NOMO-1 (cell line): ENCODE results near the gene CLOCK.
"Not testable (repeated sequence)": the region's sequence is repeated elsewhere in the genome, so short reads cannot be mapped to it uniquely, and the experiment has no call there.

Source experiments
- DNase-seq, 2 experiments: peaks; one replicate each; lab custom pipeline; 2025; ENCODE audit not compliant: unreplicated experiment in 2 of 2; lab: John Stamatoyannopoulos, UW

Gene CLOCK

GRCh38 chr4:55546756-55547465, at the start of gene CLOCK:
Gene CLOCK (minus strand): TSS chr4:55546909. CDS start chr4:55482785, 64,124 bp downstream.
- peak; percentile 72 to 83 for DNase-seq

GRCh38 chr4:55592014-55592413, 45.3 kb upstream of the CLOCK start, which contains the start of gene PDCL2:
Gene PDCL2 (minus strand): TSS chr4:55592245. CDS start chr4:55592109, 136 bp downstream.
- DNase-seq, result no peak

- DNase-seq, result no peak
These were observed 41.5 kb upstream of the CLOCK start for GRCh38 chr4:55588160-55588559.

- not testable (repeated sequence) for DNase-seq
These were observed 36.1 kb upstream of the CLOCK start for GRCh38 chr4:55582773-55583172.

- peak in 1 of 2 experiments; percentile 59 for DNase-seq
These were observed 31.8 kb upstream of the CLOCK start for GRCh38 chr4:55578341-55579010.

- no peak for DNase-seq
These were observed 28.8 kb upstream of the CLOCK start for GRCh38 chr4:55575513-55575912.

GRCh38 chr4:55574252-55574651, 27.5 kb upstream of the CLOCK start:
- no peak for DNase-seq

- DNase-seq, result no peak
These were observed 25.1 kb upstream of the CLOCK start for GRCh38 chr4:55571806-55572205.

GRCh38 chr4:55568905-55569504, 22.3 kb upstream of the CLOCK start:
- DNase-seq, result no peak

- peak; percentile 79 to 90 for DNase-seq
These were observed 15.2 kb upstream of the CLOCK start for GRCh38 chr4:55561889-55562288.

GRCh38 chr4:55560096-55560495, 13.4 kb upstream of the CLOCK start:
- no peak for DNase-seq

GRCh38 chr4:55554453-55555030, 7.8 kb upstream of the CLOCK start:
- DNase-seq, result peak in 1 of 2 experiments; percentile 30

GRCh38 chr4:55553441-55554201, 6.9 kb upstream of the CLOCK start:
- DNase-seq, result peak in 1 of 2 experiments; percentile 18

GRCh38 chr4:55551964-55552363, 5.3 kb upstream of the CLOCK start:
- not testable (repeated sequence) for DNase-seq

- DNase-seq, result no peak
These were observed 3.2 kb upstream of the CLOCK start for GRCh38 chr4:55549888-55550287.

GRCh38 chr4:55547918-55548317, 1.2 kb upstream of the CLOCK start:
- no peak for DNase-seq

GRCh38 chr4:55547466-55547770, 709 bp upstream of the CLOCK start:
- DNase-seq, result no peak

GRCh38 chr4:55546506-55546755, 278 bp downstream of the CLOCK start:
- DNase-seq, result peak in 1 of 2 experiments; percentile 42

GRCh38 chr4:55545641-55546505, 836 bp downstream of the CLOCK start:
- DNase-seq, result peak; percentile 60 to 80

GRCh38 chr4:55545151-55545550, 1.6 kb downstream of the CLOCK start:
- DNase-seq, result peak in 1 of 2 experiments; percentile 22
